OCI-LY7 (cell line): Measurements from ENCODE around the gene GJA1. TPM values are rescaled to one million over a fixed set of nuclear protein-coding genes. Genes with fewer than 3 reads are reported as not detected.

ENCODE experiments used
- BruUV-seq: library from RNA; stranded (reverse); fragments of 400-500 nt; replicated peaks from 2 replicates; lab custom pipeline; 2021; lab: Mats Ljungman, UMichigan
- CTCF ChIA-PET: fragments of 300-600 bp; sonication (Branson Sonifier 250); formaldehyde crosslinking; loops from one replicate; lab custom pipeline; 2022; ENCODE audit warnings: antibody characterized with exemption; ENCODE audit not compliant: unreplicated experiment; lab: Charles Lee
- POLR2A ChIA-PET: fragments of 300-600 bp; sonication (Branson Sonifier 250); formaldehyde crosslinking; loops from one replicate; lab custom pipeline; 2022; ENCODE audit warnings: antibody characterized with exemption; lab: Charles Lee
- DNase-seq: peaks from one replicate; pipeline ENCODE4 v3.0.0-alpha.2; 2015; ENCODE audit warnings: low spot score
- H2AFZ ChIP-seq: fragments of 200-600 bp; sonication (generic), shearing (Covaris generic); 2 replicates; pipeline ENCODE4 v1.6.1; 2014; ENCODE audit warnings: mild to moderate bottlenecking, antibody characterized with exemption, low read length, moderate library complexity
- H3K27ac ChIP-seq: fragments of 200-600 bp; sonication (generic); 2 replicates; pipeline ENCODE4 v1.5.1; 2014; ENCODE audit warnings: mixed run types, low read depth, mild to moderate bottlenecking, moderate library complexity, low read length, inconsistent platforms; ENCODE audit not compliant: poor library complexity, severe bottlenecking
- H3K36me3 ChIP-seq: fragments of 200-600 bp; sonication (generic); 2 replicates; pipeline ENCODE4 v1.6.1; 2014; ENCODE audit warnings: mild to moderate bottlenecking, antibody characterized with exemption, low read length, moderate library complexity, mixed read lengths; ENCODE audit not compliant: insufficient read depth
- H3K4me1 ChIP-seq: fragments of 200-600 bp; sonication (generic); 2 replicates; pipeline ENCODE4 v1.5.1; 2014; ENCODE audit warnings: mild to moderate bottlenecking, low read length; ENCODE audit not compliant: insufficient read depth, poor library complexity, severe bottlenecking
- H3K4me2 ChIP-seq: fragments of 200-600 bp; sonication (generic); 2 replicates; pipeline ENCODE4 v1.6.1; 2014; ENCODE audit warnings: mild to moderate bottlenecking, low read length
- H3K4me3 ChIP-seq: fragments of 200-600 bp; sonication (generic); 2 replicates; pipeline ENCODE4 v1.5.1; 2014; ENCODE audit warnings: mild to moderate bottlenecking, low read depth, low read length; ENCODE audit not compliant: poor library complexity, severe bottlenecking
- H3K79me2 ChIP-seq: fragments of 200-600 bp; sonication (generic); 2 replicates; pipeline ENCODE4 v1.6.1; 2016; ENCODE audit warnings: low read depth, mild to moderate bottlenecking, low read length, moderate library complexity, mixed read lengths; ENCODE audit not compliant: insufficient read depth
- H3K9me2 ChIP-seq: fragments of 200-600 bp; sonication (generic); 2 replicates; pipeline ENCODE4 v1.6.1; 2016; ENCODE audit warnings: mild to moderate bottlenecking, low read length, mixed read lengths; ENCODE audit not compliant: insufficient read depth
- H3K9me3 ChIP-seq: fragments of 200-600 bp; sonication (generic); 2 replicates; pipeline ENCODE4 v1.6.1; 2014; ENCODE audit warnings: mild to moderate bottlenecking, mixed run types, low read length, mixed read lengths
- H4K20me1 ChIP-seq: fragments of 200-600 bp; sonication (generic); 2 replicates; pipeline ENCODE4 v1.6.1; 2014; ENCODE audit warnings: mild to moderate bottlenecking, antibody characterized with exemption, low read length, moderate library complexity, mixed read lengths; ENCODE audit not compliant: insufficient read depth
- EZH2phosphoT487 ChIP-seq: fragments of 200-600 bp; sonication (generic); IDR thresholded peaks from 2 replicates; pipeline ENCODE4 v1.6.1; 2018; ENCODE audit warnings: low read depth, borderline replicate concordance, mild to moderate bottlenecking, mixed run types, antibody characterized with exemption, low read length, moderate library complexity, mixed read lengths
- intact Hi-C: fragments of 100-400 bp; cut with micrococcal nuclease; formaldehyde crosslinking; loops from one replicate; pipeline ENCODE4 v1.10.0; 2022; ENCODE audit not compliant: unreplicated experiment
- total RNA-seq, 2 experiments: library from RNA; depleted of rRNA in 1 of 2; stranded (reverse); fragments of >200 nt in 1 of 2; shearing (Covaris generic) in 1 of 2; gene quantifications; 2 replicates each; pipeline ENCODE4 v1.2.3, GENCODE V29; 2014 to 2022
- TF ChIP-seq, protein P1 (sequence below): fragments of 200-600 bp; sonication (generic); conservative IDR thresholded peaks from 2 replicates; pipeline ENCODE4 v1.5.1; 2014; ENCODE audit warnings: mild to moderate bottlenecking, antibody characterized with exemption, low read length, moderate library complexity, mixed read lengths

GJA1 gene
- total RNA-seq, 2 experiments from 2014 or later: not detected

DNA sequence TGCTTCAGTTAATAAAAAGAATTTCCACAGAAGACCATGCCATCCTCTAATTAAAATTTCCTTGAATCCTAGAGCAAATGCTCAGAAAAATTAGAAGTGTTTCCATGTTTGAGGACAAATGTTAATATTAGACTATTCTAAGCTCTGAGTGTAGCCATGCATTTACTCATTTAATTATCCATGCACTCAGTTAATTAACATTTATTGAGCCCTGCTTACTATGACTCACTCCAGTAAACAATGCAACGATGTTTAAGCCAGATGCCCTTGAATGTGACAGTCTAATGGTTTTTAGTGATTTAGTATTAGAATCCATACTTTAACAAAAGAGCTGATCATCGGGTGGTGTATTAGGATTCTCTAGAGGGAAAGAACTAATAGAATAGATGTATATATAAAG lies 37.3 kb upstream of the GJA1 start:
- H3K9me3 ChIP-seq: no peaks in the 10 kb centered on the region
- H3K4me3 ChIP-seq: no peak overlapping the region
- CTCF ChIA-PET: no interaction called here
- no peaks in the 10 kb centered on the region for H4K20me1 ChIP-seq
- H3K9me2 ChIP-seq: no peaks in the 10 kb centered on the region
- BruUV-seq: no TSS peak
- no peaks in the 10 kb centered on the region for H3K4me1 ChIP-seq
- no peak overlapping the region for H2AFZ ChIP-seq
- no peaks in the 10 kb centered on the region for H3K79me2 ChIP-seq
- POLR2A ChIA-PET: interaction anchor here (0.7 kb wide), 1 partner anchor 271 kb away, joined by 3 read pairs; no protein-coding TSS in a partner anchor
- intact Hi-C loops: no loop called here
- H3K27ac ChIP-seq: no peak overlapping the region
- H3K4me2 ChIP-seq: no peak overlapping the region
- no peak for DNase-seq
- TF ChIP-seq EZH2phosphoT487: no peak
- TF ChIP-seq, protein P1, sequence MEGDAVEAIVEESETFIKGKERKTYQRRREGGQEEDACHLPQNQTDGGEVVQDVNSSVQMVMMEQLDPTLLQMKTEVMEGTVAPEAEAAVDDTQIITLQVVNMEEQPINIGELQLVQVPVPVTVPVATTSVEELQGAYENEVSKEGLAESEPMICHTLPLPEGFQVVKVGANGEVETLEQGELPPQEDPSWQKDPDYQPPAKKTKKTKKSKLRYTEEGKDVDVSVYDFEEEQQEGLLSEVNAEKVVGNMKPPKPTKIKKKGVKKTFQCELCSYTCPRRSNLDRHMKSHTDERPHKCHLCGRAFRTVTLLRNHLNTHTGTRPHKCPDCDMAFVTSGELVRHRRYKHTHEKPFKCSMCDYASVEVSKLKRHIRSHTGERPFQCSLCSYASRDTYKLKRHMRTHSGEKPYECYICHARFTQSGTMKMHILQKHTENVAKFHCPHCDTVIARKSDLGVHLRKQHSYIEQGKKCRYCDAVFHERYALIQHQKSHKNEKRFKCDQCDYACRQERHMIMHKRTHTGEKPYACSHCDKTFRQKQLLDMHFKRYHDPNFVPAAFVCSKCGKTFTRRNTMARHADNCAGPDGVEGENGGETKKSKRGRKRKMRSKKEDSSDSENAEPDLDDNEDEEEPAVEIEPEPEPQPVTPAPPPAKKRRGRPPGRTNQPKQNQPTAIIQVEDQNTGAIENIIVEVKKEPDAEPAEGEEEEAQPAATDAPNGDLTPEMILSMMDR: no peak
- no peaks in the 10 kb centered on the region for H3K36me3 ChIP-seq

DNA sequence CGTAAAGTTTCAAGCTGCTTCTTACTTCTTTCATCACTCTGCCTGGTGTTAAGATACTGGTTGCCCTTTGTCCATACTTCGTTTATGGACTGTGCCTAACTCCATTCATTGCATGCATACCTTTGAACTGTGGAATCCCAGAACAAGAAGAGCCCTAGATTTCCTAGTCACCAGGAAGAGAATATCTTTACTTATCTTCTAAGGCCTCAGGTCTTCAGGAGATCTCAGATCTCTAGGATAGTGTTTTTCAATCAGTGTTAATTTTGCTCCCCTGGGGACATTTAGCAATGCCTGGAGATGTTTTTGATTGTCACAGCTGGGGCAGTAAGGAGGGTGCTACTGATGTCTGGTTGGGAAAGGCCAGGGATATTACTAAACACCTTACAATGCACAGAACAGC lies 35.5 kb upstream of the GJA1 start:
- intact Hi-C loops: no loop called here
- CTCF ChIA-PET: no interaction called here

DNA sequence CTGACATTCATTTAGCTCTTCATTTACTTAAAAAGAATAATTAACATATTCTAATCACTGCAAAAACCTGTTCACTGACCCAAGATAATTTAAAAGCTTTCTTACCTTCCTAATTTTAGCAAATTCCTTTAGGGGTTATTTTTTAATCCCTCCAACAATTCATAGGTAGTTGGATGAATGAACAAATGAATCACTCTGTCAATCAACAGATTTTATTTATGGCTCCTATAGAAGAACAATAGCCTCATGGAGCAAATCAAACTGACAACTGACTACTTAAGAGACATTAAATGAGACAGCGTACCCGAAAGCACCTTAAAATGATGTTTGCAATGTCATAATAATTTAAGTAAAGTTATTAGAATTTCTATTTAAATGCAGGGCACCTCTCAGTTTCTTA lies 31.5 kb upstream of the GJA1 start:
- no peak overlapping the region for H3K27ac ChIP-seq
- H3K9me2 ChIP-seq: no peaks in the 10 kb centered on the region
- no peak overlapping the region for H3K4me2 ChIP-seq
- intact Hi-C loops: no loop called here
- no peaks in the 10 kb centered on the region for H3K36me3 ChIP-seq
- BruUV-seq: no TSS peak
- no peaks in the 10 kb centered on the region for H3K79me2 ChIP-seq
- H3K9me3 ChIP-seq: no peaks in the 10 kb centered on the region
- H4K20me1 ChIP-seq: no peaks in the 10 kb centered on the region
- no peaks in the 10 kb centered on the region for H3K4me1 ChIP-seq
- no peak overlapping the region for H2AFZ ChIP-seq
- no peak for DNase-seq
- ChIA-PET CTCF (no interaction called here), POLR2A (no interaction called here)
- TF ChIP-seq, protein P1: no peak
- TF ChIP-seq EZH2phosphoT487: no peak
- H3K4me3 ChIP-seq: no peak overlapping the region

More for the DNA sequence above, 35.5 kb upstream of the GJA1 start:
- no peaks in the 10 kb centered on the region for H3K9me3 ChIP-seq
- no peak for DNase-seq
- TF ChIP-seq, protein P1: no peak
- TF ChIP-seq EZH2phosphoT487: no peak
- no peak overlapping the region for H3K4me3 ChIP-seq
- no peaks in the 10 kb centered on the region for H3K4me1 ChIP-seq
- H3K4me2 ChIP-seq: no peak overlapping the region
- no peaks in the 10 kb centered on the region for H3K9me2 ChIP-seq
- H4K20me1 ChIP-seq: no peaks in the 10 kb centered on the region
- H3K36me3 ChIP-seq: no peaks in the 10 kb centered on the region
- POLR2A ChIA-PET: no interaction called here
- no peak overlapping the region for H2AFZ ChIP-seq
- no peaks in the 10 kb centered on the region for H3K79me2 ChIP-seq
- no TSS peak for BruUV-seq
- no peak overlapping the region for H3K27ac ChIP-seq
